Measurements from ENCODE around the gene ARMC9.

ARMC9 gene

DNA sequence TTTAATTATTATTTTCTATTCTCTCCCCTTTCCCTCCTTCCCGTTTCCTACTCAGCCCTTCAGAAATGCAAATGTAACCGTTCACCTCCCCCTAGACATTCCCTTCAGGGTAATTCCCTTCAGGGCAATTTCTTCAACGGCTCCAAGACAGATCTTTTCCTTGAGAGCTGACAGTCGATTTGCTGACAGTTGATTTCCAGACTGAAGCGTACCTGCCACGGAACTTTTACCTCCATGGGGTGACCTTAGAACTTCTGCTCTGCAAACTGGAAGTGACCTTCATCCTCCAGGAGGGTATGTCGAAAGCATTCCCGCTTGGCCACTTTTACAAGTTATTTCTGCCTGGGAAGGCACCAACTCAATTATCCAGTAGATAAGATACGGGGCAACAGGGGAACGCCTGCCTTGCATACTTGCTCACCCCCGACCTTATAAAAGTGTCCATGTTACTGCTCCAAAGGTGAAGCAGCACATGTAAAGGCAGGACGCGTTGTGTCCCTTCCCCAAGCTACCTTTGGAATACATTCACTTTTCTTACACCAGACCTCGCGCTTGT is 215.6 kb downstream of the ARMC9 start:
- Histone ChIP-seq H3K36me3 (ENCODE audit: control insufficient read depth, insufficient read depth, low read length) (no peaks in the 10 kb centered on the region), H3K4me1 (ENCODE audit: control insufficient read depth, insufficient read depth, low read length) (peaks cover 7% of the 10 kb centered on the region), H3K9me3 (ENCODE audit: control insufficient read depth, insufficient read depth, low read length) (no peaks in the 10 kb centered on the region), H3K4me3 (ENCODE audit: low read length) (no peak overlapping the region), H3K27ac (ENCODE audit: low read length) (no peak overlapping the region), H3K27me3 (ENCODE audit: control insufficient read depth, insufficient read depth, low read length) (no peaks in the 10 kb centered on the region)
- no CpG with 5 or more reads among the region's 15 CpGs for WGBS (ENCODE audit: insufficient coverage, insufficient read length)
- DNase-seq (ENCODE audit: low read depth, low spot score): no peak

GRCh38 chr2:231415029-231415428 is 216.6 kb downstream of the ARMC9 start:
- H3K27ac ChIP-seq (ENCODE audit: low read length): no peak overlapping the region
- peaks cover 7% of the 10 kb centered on the region for H3K4me1 ChIP-seq (ENCODE audit: control insufficient read depth, insufficient read depth, low read length)
- no peaks in the 10 kb centered on the region for H3K36me3 ChIP-seq (ENCODE audit: control insufficient read depth, insufficient read depth, low read length)
- no peaks in the 10 kb centered on the region for H3K9me3 ChIP-seq (ENCODE audit: control insufficient read depth, insufficient read depth, low read length)
- no peak overlapping the region for H3K4me3 ChIP-seq (ENCODE audit: low read length)
- DNase-seq (ENCODE audit: low read depth, low spot score): no peak
- no peaks in the 10 kb centered on the region for H3K27me3 ChIP-seq (ENCODE audit: control insufficient read depth, insufficient read depth, low read length)

- Histone ChIP-seq H3K27me3 (ENCODE audit: control insufficient read depth, insufficient read depth, low read length) (no peaks in the 10 kb centered on the region), H3K4me1 (ENCODE audit: control insufficient read depth, insufficient read depth, low read length) (peaks cover 3% of the 10 kb centered on the region; the same call in 1 of the 2 replicates), H3K36me3 (ENCODE audit: control insufficient read depth, insufficient read depth, low read length) (no peaks in the 10 kb centered on the region), H3K4me3 (ENCODE audit: low read length) (no peak overlapping the region), H3K9me3 (ENCODE audit: control insufficient read depth, insufficient read depth, low read length) (no peaks in the 10 kb centered on the region), H3K27ac (ENCODE audit: low read length) (no peak overlapping the region)
- whole genome bisulfite sequencing (ENCODE audit: insufficient coverage, insufficient read length): no CpG with 5 or more reads among the region's 26 CpGs
- no peak for DNase-seq (ENCODE audit: low read depth, low spot score)
These were observed 220.6 kb downstream of the ARMC9 start for GRCh38 chr2:231418820-231419640.

DNA sequence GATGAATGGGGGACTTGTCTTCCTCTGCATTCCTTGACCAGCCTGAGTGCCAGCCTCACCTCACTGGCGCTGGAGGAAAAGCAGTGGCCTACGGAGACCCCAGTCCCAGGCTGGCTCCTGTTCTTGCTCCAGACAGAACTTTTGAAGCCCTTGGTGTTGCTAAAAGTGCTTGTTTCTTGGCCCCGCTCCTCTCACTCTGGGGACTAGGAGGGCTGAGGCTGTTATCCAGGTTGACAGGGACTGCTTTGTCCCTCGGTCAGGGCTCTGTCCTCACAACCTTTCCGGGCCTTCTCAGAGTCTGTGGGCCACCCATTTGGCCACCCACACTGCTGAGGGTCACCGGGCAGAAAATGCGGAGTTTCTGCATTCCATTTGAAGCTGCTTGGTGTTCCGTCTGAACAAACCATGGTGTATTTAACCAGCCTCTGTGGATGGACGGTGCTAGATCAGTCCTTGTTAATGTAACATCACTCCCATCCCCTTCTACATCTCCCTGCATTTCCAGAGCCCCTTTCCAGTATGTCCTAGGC is 222.7 kb downstream of the ARMC9 start:
- Histone ChIP-seq H3K9me3 (ENCODE audit: control insufficient read depth, insufficient read depth, low read length) (no peaks in the 10 kb centered on the region), H3K27me3 (ENCODE audit: control insufficient read depth, insufficient read depth, low read length) (no peaks in the 10 kb centered on the region), H3K36me3 (ENCODE audit: control insufficient read depth, insufficient read depth, low read length) (no peaks in the 10 kb centered on the region), H3K27ac (ENCODE audit: low read length) (no peak overlapping the region), H3K4me1 (ENCODE audit: control insufficient read depth, insufficient read depth, low read length) (no peaks in the 10 kb centered on the region), H3K4me3 (ENCODE audit: low read length) (no peak overlapping the region)
- no CpG with 5 or more reads among the region's 9 CpGs for WGBS (ENCODE audit: insufficient coverage, insufficient read length)
- DNase-seq (ENCODE audit: low read depth, low spot score): no peak

DNA sequence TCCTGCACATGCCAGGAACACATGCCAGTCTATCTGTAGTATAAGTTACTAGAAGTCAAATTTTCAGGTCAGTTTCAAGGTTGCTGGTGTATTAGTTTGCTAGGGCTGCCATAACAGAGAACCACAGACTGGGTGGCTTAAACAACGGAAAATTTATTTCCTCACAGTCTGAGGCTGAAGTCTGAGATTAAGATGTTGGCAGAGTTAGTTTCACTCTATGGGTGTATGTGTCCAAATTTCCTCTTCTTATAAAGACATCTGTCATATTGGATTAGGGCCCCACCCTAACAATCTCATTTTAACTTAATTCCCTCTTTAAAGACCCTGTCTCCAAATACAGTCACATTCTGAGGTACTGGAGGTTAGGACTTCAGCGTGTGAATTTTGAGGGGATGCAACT is 223.6 kb downstream of the ARMC9 start:
- Histone ChIP-seq H3K27me3 (ENCODE audit: control insufficient read depth, insufficient read depth, low read length) (no peaks in the 10 kb centered on the region), H3K4me1 (ENCODE audit: control insufficient read depth, insufficient read depth, low read length) (no peaks in the 10 kb centered on the region), H3K9me3 (ENCODE audit: control insufficient read depth, insufficient read depth, low read length) (no peaks in the 10 kb centered on the region), H3K36me3 (ENCODE audit: control insufficient read depth, insufficient read depth, low read length) (no peaks in the 10 kb centered on the region), H3K4me3 (ENCODE audit: low read length) (no peak overlapping the region), H3K27ac (ENCODE audit: low read length) (no peak overlapping the region)
- WGBS (ENCODE audit: insufficient coverage, insufficient read length): no CpG with 5 or more reads among the region's 2 CpGs
- DNase-seq (ENCODE audit: low read depth, low spot score): no peak

- H3K36me3 ChIP-seq (ENCODE audit: control insufficient read depth, insufficient read depth, low read length): no peaks in the 10 kb centered on the region
- no CpG with 5 or more reads among the region's 10 CpGs for WGBS (ENCODE audit: insufficient coverage, insufficient read length)
- DNase-seq (ENCODE audit: low read depth, low spot score): no peak
- no peaks in the 10 kb centered on the region for H3K4me1 ChIP-seq (ENCODE audit: control insufficient read depth, insufficient read depth, low read length)
- H3K27me3 ChIP-seq (ENCODE audit: control insufficient read depth, insufficient read depth, low read length): no peaks in the 10 kb centered on the region
- H3K4me3 ChIP-seq (ENCODE audit: low read length): no peak overlapping the region
- no peaks in the 10 kb centered on the region for H3K9me3 ChIP-seq (ENCODE audit: control insufficient read depth, insufficient read depth, low read length)
- no peak overlapping the region for H3K27ac ChIP-seq (ENCODE audit: low read length)
These were observed 224.7 kb downstream of the ARMC9 start for GRCh38 chr2:231423176-231423575.
